Activated effector memory CD4-positive, alpha-beta T cell treated with Interleukin-2 at 50 U/mL for 16 hours (primary cell): ENCODE results near the gene PLEKHG5.
A peak's percentile ranks its signal among the peaks of the same experiment; 100 is the strongest.
"Not testable (repeated sequence)": the region's sequence is repeated elsewhere in the genome, so short reads cannot be mapped to it uniquely, and the experiment has no call there.

Experiments
- DNase-seq: peaks from one replicate; pipeline ENCODE4 v3.0.0-alpha.2; 2020

PLEKHG5 gene

GRCh38 chr1:6445062-6445763, 46.3 kb downstream of the PLEKHG5 start:
- no peak for DNase-seq

GRCh38 chr1:6444377-6444776, 47.1 kb downstream of the PLEKHG5 start:
- no peak for DNase-seq

GRCh38 chr1:6443339-6444115, 47.9 kb downstream of the PLEKHG5 start:
- no peak for DNase-seq

- no peak for DNase-seq
These were observed 49.9 kb downstream of the PLEKHG5 start for GRCh38 chr1:6441586-6441985.

GRCh38 chr1:6440198-6441126, 51.0 kb downstream of the PLEKHG5 start:
- DNase-seq = peak; percentile 73

GRCh38 chr1:6438047-6438525, 53.4 kb downstream of the PLEKHG5 start:
- DNase-seq = peak; percentile 59

GRCh38 chr1:6437012-6437700, 54.3 kb downstream of the PLEKHG5 start:
- DNase-seq = not testable (repeated sequence)

GRCh38 chr1:6436277-6436676, 55.2 kb downstream of the PLEKHG5 start:
- DNase-seq = not testable (repeated sequence)

- DNase-seq = no peak
These were observed 55.9 kb downstream of the PLEKHG5 start for GRCh38 chr1:6435547-6435946.

- DNase-seq = no peak
These were observed 56.3 kb downstream of the PLEKHG5 start for GRCh38 chr1:6435129-6435528.

- no peak for DNase-seq
These were observed 57.3 kb downstream of the PLEKHG5 start for GRCh38 chr1:6434186-6434585.

- not testable (repeated sequence) for DNase-seq
These were observed 59.6 kb downstream of the PLEKHG5 start for GRCh38 chr1:6431645-6432579.

GRCh38 chr1:6429660-6430411, 61.6 kb downstream of the PLEKHG5 start:
- not testable (repeated sequence) for DNase-seq

- not testable (repeated sequence) for DNase-seq
These were observed 63.0 kb downstream of the PLEKHG5 start for GRCh38 chr1:6428453-6428852.

- no peak for DNase-seq
These were observed 63.8 kb downstream of the PLEKHG5 start for GRCh38 chr1:6427441-6428390.

GRCh38 chr1:6426972-6427350, 64.5 kb downstream of the PLEKHG5 start:
- no peak for DNase-seq

- no peak for DNase-seq
These were observed 65.0 kb downstream of the PLEKHG5 start for GRCh38 chr1:6426277-6426971.

- no peak for DNase-seq
These were observed 65.8 kb downstream of the PLEKHG5 start for GRCh38 chr1:6425658-6426057.
